B cell (primary cell): ENCODE data around the gene FBXO41.

Source experiments
- CTCF ChIP-seq: fragments of 200-600 bp; IDR thresholded peaks from one replicate; pipeline ENCODE4 v1.8.0; 2022; ENCODE audit warnings: antibody characterized with exemption, mild to moderate bottlenecking
- EZH2 ChIP-seq: IDR thresholded peaks from 2 replicates; pipeline ENCODE4 v1.6.1; 2012; ENCODE audit warnings: borderline replicate concordance, low read depth, mild to moderate bottlenecking, moderate library complexity, low read length; ENCODE audit not compliant: insufficient read depth, poor library complexity, severe bottlenecking

DNA sequence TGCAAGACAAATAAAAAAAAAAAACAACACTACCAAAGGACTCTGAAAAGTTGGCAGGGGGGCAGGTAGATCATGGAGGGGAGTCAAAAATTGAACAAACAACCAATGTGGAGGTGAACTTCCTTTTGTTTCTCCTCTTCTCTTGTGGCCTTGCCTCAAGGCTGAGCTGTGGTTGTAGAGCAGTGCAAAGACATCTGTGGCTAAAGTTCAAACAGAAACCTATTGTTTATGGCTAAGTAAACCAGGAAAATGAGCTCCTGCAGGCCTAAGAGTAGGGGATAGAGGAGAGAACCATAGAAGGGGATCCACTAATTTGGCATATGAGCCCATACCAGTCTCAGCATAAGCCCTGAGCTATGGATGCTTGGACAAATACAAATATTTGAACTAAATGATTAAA lies 49.3 kb upstream of the FBXO41 start:
- TF ChIP-seq EZH2 (no peak), CTCF (no peak)
